ENCODE results near the gene ERBB4. TPM values are rescaled to one million over a fixed set of nuclear protein-coding genes. Genes with fewer than 3 reads are reported as not detected.

ERBB4 gene
- total RNA-seq, 3 donors from 2014 or later = 1.6 to 53.1 (median 18.4) TPM

- TF ChIP-seq CTCF (IDR thresholded peaks at IDR 0.05) = no peak
- TF ChIP-seq POLR2AphosphoS5 (IDR thresholded peaks at IDR 0.05) = no peak
- no peak for TF ChIP-seq POLR2A (IDR thresholded peaks at IDR 0.05)
- no peak overlapping the region for H3K4me3 ChIP-seq
Measured at GRCh38 chr2:212089873-212090272, 448.7 kb downstream of the ERBB4 start.

GRCh38 chr2:212088353-212088752 lies 450.2 kb downstream of the ERBB4 start:
- Histone ChIP-seq H3K4me1 (no peaks in the 10 kb centered on the region), H3K27me3 (no peaks in the 10 kb centered on the region), H3K27ac (no peak overlapping the region), H3K9me3 (no peaks in the 10 kb centered on the region), H3K4me3 (no peak overlapping the region), H3K36me3 (no peaks in the 10 kb centered on the region)
- intact Hi-C loops (cut with DNase I; ENCODE audit: low total_unique reads) = no loop called here
- DNase-seq (ENCODE audit: low spot score in 2 of 2) = no peak
- TF ChIP-seq POLR2AphosphoS5 (IDR thresholded peaks at IDR 0.05) = no peak
- TF ChIP-seq POLR2A (IDR thresholded peaks at IDR 0.05) = no peak
- TF ChIP-seq CTCF (IDR thresholded peaks at IDR 0.05) = no peak

More at GRCh38 chr2:212089873-212090272, 448.7 kb downstream of the ERBB4 start:
- Histone ChIP-seq H3K9me3 (no peaks in the 10 kb centered on the region), H3K27ac (no peak overlapping the region), H3K27me3 (no peaks in the 10 kb centered on the region), H3K4me1 (no peaks in the 10 kb centered on the region), H3K36me3 (no peaks in the 10 kb centered on the region)
- DNase-seq (ENCODE audit: low spot score in 2 of 2) = no peak
- intact Hi-C loops (cut with DNase I; ENCODE audit: low total_unique reads) = no loop called here

- no peaks in the 10 kb centered on the region for H3K9me3 ChIP-seq
- intact Hi-C loops (cut with DNase I; ENCODE audit: low total_unique reads) = no loop called here
- no peak overlapping the region for H3K4me3 ChIP-seq
- H3K27me3 ChIP-seq = no peaks in the 10 kb centered on the region
- H3K36me3 ChIP-seq = no peaks in the 10 kb centered on the region
- DNase-seq (ENCODE audit: low spot score in 2 of 2) = no peak
- no peak overlapping the region for H3K27ac ChIP-seq
- TF ChIP-seq CTCF (IDR thresholded peaks at IDR 0.05) (no peak), POLR2AphosphoS5 (IDR thresholded peaks at IDR 0.05) (no peak), POLR2A (IDR thresholded peaks at IDR 0.05) (no peak)
- no peaks in the 10 kb centered on the region for H3K4me1 ChIP-seq
Measured at GRCh38 chr2:212083492-212083891, 455.1 kb downstream of the ERBB4 start.

GRCh38 chr2:212078103-212078502 lies 460.5 kb downstream of the ERBB4 start:
- no peak for DNase-seq (ENCODE audit: low spot score in 2 of 2)
- Histone ChIP-seq H3K36me3 (no peaks in the 10 kb centered on the region), H3K9me3 (no peaks in the 10 kb centered on the region), H3K4me1 (no peaks in the 10 kb centered on the region), H3K4me3 (no peak overlapping the region), H3K27me3 (no peaks in the 10 kb centered on the region), H3K27ac (no peak overlapping the region)
- intact Hi-C loops (cut with DNase I; ENCODE audit: low total_unique reads) = no loop called here
- TF ChIP-seq CTCF (IDR thresholded peaks at IDR 0.05) (no peak), POLR2A (IDR thresholded peaks at IDR 0.05) (no peak), POLR2AphosphoS5 (IDR thresholded peaks at IDR 0.05) (no peak)

GRCh38 chr2:212076456-212076855 lies 462.1 kb downstream of the ERBB4 start:
- Histone ChIP-seq H3K36me3 (no peaks in the 10 kb centered on the region), H3K4me3 (no peak overlapping the region), H3K4me1 (no peaks in the 10 kb centered on the region), H3K27me3 (no peaks in the 10 kb centered on the region), H3K9me3 (no peaks in the 10 kb centered on the region), H3K27ac (no peak overlapping the region)
- no peak for DNase-seq (ENCODE audit: low spot score in 2 of 2)
- intact Hi-C loops (cut with DNase I; ENCODE audit: low total_unique reads) = no loop called here
- TF ChIP-seq CTCF (IDR thresholded peaks at IDR 0.05) = no peak
- no peak for TF ChIP-seq POLR2A (IDR thresholded peaks at IDR 0.05)
- no peak for TF ChIP-seq POLR2AphosphoS5 (IDR thresholded peaks at IDR 0.05)

All from breast epithelium (tissue), 4 donors.